ENCODE results near the gene SEC14L5. TPM values are rescaled to one million over a fixed set of nuclear protein-coding genes. Genes with fewer than 3 reads are reported as not detected.

The SEC14L5 gene
- polyA plus RNA-seq, 1 donor from 2014 or later, result 0.43 TPM

DNA sequence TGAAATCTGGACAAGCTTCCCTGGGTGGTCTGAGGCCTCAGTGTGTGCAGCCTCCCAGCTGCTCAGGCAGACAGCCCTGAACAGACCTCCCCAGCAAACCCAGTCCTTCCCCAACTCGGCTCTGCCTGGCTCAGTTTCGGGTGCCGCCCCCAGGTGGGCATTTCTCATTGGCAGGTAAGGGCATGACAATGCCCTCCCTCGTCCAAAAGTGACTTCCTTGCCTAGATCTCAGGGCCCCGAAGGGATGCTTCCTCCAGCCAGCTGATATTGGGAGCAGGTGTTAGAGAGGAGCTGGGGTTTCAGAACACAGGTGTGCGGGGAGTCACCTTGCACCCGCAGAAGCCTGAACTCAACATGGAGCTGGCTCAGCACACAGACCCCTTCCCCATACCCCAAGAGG is 17.4 kb upstream of the SEC14L5 start:
- Histone ChIP-seq H2AFZ (ENCODE audit: low read depth, low read length) (no peak overlapping the region), H4K20me1 (ENCODE audit: insufficient read depth) (no peaks in the 10 kb centered on the region), H3K27ac (ENCODE audit: low read length) (no peak overlapping the region), H3K9me3 (ENCODE audit: low read length) (no peaks in the 10 kb centered on the region), H3K27me3 (ENCODE audit: insufficient read depth, low read depth, low read length) (peaks cover 27% of the 10 kb centered on the region), H3K36me3 (ENCODE audit: insufficient read depth, low read length) (no peaks in the 10 kb centered on the region), H3K9ac (ENCODE audit: low read length) (no peak overlapping the region), H3K4me3 (ENCODE audit: low read length) (no peak overlapping the region), H3K79me2 (replicated peaks; ENCODE audit: insufficient read depth, low read length) (no peaks in the 10 kb centered on the region), H3F3A (ENCODE audit: insufficient read depth, low read length, poor library complexity, severe bottlenecking) (no peaks in the 10 kb centered on the region), H3K9me2 (ENCODE audit: insufficient read depth, low read length) (no peaks in the 10 kb centered on the region), H3K4me2 (ENCODE audit: low read length) (no peak overlapping the region)
- TF ChIP-seq RAD21 (conservative IDR thresholded peaks at IDR 0.05), result no peak
- TF ChIP-seq MXI1 (conservative IDR thresholded peaks at IDR 0.05; ENCODE audit: poor library complexity, severe bottlenecking), result no peak
- no peak for TF ChIP-seq EZH2 (IDR thresholded peaks at IDR 0.05; ENCODE audit: borderline replicate concordance, insufficient read depth, low read length, poor library complexity, severe bottlenecking)
- no peak for TF ChIP-seq TAF1 (IDR thresholded peaks at IDR 0.05; ENCODE audit: low read depth)
- TF ChIP-seq POLR2AphosphoS5 (IDR thresholded peaks at IDR 0.05), result no peak
- TF ChIP-seq EP300 (conservative IDR thresholded peaks at IDR 0.05; ENCODE audit: poor library complexity, severe bottlenecking), result no peak
- no peak for TF ChIP-seq REST (IDR thresholded peaks at IDR 0.05; ENCODE audit: borderline replicate concordance)
- TF ChIP-seq SMC3 (conservative IDR thresholded peaks at IDR 0.05; ENCODE audit: poor library complexity), result no peak
- no peak for TF ChIP-seq CTCF (IDR thresholded peaks at IDR 0.05; ENCODE audit: poor library complexity, severe bottlenecking)

GRCh38 chr16:4942481-4942880 is 15.6 kb upstream of the SEC14L5 start:
- H3K9me2 ChIP-seq (ENCODE audit: insufficient read depth, low read length), result no peaks in the 10 kb centered on the region
- H3K9me3 ChIP-seq (ENCODE audit: low read length), result no peaks in the 10 kb centered on the region
- no peaks in the 10 kb centered on the region for H3K36me3 ChIP-seq (ENCODE audit: insufficient read depth, low read length)
- H2AFZ ChIP-seq (ENCODE audit: low read depth, low read length), result no peak overlapping the region
- no peak overlapping the region for H3K4me2 ChIP-seq (ENCODE audit: low read length)
- TF ChIP-seq EZH2 (IDR thresholded peaks at IDR 0.05; ENCODE audit: borderline replicate concordance, insufficient read depth, low read length, poor library complexity, severe bottlenecking) (no peak), POLR2AphosphoS5 (IDR thresholded peaks at IDR 0.05) (no peak), RAD21 (conservative IDR thresholded peaks at IDR 0.05) (no peak)
- peaks cover 12% of the 10 kb centered on the region for H3K27me3 ChIP-seq (ENCODE audit: insufficient read depth, low read depth, low read length)
- no peak overlapping the region for H3K9ac ChIP-seq (ENCODE audit: low read length)
- H3K79me2 ChIP-seq (replicated peaks; ENCODE audit: insufficient read depth, low read length), result no peaks in the 10 kb centered on the region
- no peak overlapping the region for H3K27ac ChIP-seq (ENCODE audit: low read length)
- no peaks in the 10 kb centered on the region for H4K20me1 ChIP-seq (ENCODE audit: insufficient read depth)
- H3K4me3 ChIP-seq (ENCODE audit: low read length), result no peak overlapping the region
- H3F3A ChIP-seq (ENCODE audit: insufficient read depth, low read length, poor library complexity, severe bottlenecking), result no peaks in the 10 kb centered on the region

Data from neural cell (in vitro differentiated cells).